Measurements from ENCODE around the gene ADCK1.
A peak's percentile ranks its signal among the peaks of the same experiment; 100 is the strongest.

The ADCK1 gene

DNA sequence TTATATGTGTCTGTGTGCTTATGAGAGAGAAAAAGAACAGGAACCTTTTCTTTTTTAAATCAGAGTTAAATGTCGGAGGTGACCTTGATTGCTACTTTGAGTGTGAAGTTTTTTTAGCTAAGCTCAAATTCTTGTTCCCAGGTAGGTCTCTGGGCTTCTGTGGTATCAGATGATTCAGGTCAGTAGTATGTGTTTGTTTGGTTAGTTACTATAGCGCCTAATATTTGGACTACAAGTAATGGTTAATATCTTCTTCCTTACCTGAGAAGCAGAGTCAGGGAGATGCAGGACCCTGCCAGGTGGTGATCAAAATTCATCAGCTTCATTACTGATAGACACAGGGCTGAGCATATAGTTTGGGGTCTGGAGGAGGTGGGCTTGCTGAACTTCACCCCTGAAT is 30.8 kb downstream of the ADCK1 start (continued):
- TF ChIP-seq, protein P1, sequence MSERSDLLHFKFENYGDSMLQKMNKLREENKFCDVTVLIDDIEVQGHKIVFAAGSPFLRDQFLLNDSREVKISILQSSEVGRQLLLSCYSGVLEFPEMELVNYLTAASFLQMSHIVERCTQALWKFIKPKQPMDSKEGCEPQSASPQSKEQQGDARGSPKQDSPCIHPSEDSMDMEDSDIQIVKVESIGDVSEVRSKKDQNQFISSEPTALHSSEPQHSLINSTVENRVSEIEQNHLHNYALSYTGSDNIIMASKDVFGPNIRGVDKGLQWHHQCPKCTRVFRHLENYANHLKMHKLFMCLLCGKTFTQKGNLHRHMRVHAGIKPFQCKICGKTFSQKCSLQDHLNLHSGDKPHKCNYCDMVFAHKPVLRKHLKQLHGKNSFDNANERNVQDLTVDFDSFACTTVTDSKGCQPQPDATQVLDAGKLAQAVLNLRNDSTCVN (tag by site-specific recombination; optimal IDR thresholded peaks at IDR 0.05) = no peak
- TF ChIP-seq EGR2 (tag by site-specific recombination; IDR thresholded peaks at IDR 0.05; ENCODE audit: low read depth) (no peak), TCF7L2 (IDR thresholded peaks at IDR 0.05; ENCODE audit: borderline replicate concordance, low read depth, low read length) (no peak), BCL11B (tag by site-specific recombination; IDR thresholded peaks at IDR 0.05; ENCODE audit: low read depth) (no peak), ZBTB48 (tag by site-specific recombination; IDR thresholded peaks at IDR 0.05) (no peak), SETDB1 (IDR thresholded peaks at IDR 0.05; ENCODE audit: insufficient read length, low read length) (no peak), HOXC10 (CRISPR knock-in tag; IDR thresholded peaks at IDR 0.05) (no peak), ZNF670 (tag by site-specific recombination; IDR thresholded peaks at IDR 0.05; ENCODE audit: low read depth) (no peak), ZNF37A (tag by site-specific recombination; IDR thresholded peaks at IDR 0.05) (no peak), KLF8 (tag by site-specific recombination; IDR thresholded peaks at IDR 0.05) (no peak)
- TF ChIP-seq, protein P2, sequence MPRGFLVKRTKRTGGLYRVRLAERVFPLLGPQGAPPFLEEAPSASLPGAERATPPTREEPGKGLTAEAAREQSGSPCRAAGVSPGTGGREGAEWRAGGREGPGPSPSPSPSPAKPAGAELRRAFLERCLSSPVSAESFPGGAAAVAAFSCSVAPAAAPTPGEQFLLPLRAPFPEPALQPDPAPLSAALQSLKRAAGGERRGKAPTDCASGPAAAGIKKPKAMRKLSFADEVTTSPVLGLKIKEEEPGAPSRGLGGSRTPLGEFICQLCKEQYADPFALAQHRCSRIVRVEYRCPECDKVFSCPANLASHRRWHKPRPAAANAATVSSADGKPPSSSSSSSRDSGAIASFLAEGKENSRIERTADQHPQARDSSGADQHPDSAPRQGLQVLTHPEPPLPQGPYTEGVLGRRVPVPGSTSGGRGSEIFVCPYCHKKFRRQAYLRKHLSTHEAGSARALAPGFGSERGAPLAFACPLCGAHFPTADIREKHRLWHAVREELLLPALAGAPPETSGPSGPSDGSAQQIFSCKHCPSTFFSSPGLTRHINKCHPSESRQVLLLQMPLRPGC (tag by site-specific recombination; IDR thresholded peaks at IDR 0.05) = no peak

DNA sequence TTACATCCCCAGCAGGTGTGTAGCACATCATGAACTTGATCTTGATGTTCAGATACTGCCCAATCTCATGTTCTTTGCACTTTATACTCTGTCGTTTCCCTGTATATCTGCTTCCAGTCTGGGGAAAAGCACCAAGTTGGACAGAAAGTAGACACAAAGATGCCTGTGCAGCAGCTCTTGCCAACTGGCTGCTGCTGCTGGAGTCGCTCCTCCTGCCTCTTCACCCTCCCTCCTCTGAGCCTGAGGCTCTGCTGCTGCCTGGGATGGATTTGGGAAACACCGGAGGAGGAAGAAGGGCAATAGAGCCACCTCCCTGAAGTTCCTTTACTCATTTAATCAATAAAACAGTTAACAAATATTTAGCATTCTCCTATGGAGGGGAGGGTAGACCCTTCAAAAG is 32.4 kb downstream of the ADCK1 start:
- POLR2A ChIA-PET = no interaction called here
- H3K9me3 ChIP-seq (ENCODE audit: control insufficient read depth, insufficient read depth, low read depth, low read length) = no peaks in the 10 kb centered on the region
- H3K4me1 ChIP-seq (ENCODE audit: control insufficient read depth, insufficient read depth, low read length) = no peaks in the 10 kb centered on the region
- H3K36me3 ChIP-seq (ENCODE audit: control insufficient read depth in 2 of 2, insufficient read depth in 1 of 2, low read length in 2 of 2) = peaks cover 3 to 4% of the 10 kb centered on the region in 2 experiments; a peak in 2 of 3 replicates
- peak; percentile 46 for TF ChIP-seq ZNF341 (tag by site-specific recombination; IDR thresholded peaks at IDR 0.05; ENCODE audit: low read depth)
- no peak for TF ChIP-seq SP2 (tag by site-specific recombination; IDR thresholded peaks at IDR 0.05)
- no peak overlapping the region for H3K4me3 ChIP-seq (ENCODE audit: low read depth, low read length)
- CTCF ChIA-PET = no interaction called here
- no peak overlapping the region for H3K27ac ChIP-seq (ENCODE audit: extremely low read depth, low read depth, low read length)

DNA sequence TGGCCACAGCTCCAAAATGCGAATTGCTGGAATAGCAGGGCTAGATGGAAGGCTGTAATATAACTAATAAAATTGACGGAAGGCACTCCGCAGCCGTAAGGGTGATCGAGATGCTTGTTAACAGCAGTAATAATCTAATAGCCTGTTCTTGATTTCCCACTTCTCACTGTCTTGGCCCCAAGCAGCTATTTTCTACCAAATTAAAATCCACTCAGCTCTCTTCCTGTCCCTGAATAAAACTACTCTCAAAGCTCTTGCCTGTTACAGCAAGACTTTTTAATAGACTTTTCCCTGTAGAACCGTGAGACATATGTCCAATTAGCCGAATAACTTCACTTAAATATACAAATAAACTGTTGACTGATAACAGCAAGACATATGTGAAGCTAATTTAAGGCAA is 38.0 kb downstream of the ADCK1 start:
- no peak overlapping the region for H3K4me3 ChIP-seq (ENCODE audit: low read depth, low read length)
- CTCF ChIA-PET = no interaction called here
- H3K9me3 ChIP-seq (ENCODE audit: control insufficient read depth, insufficient read depth, low read depth, low read length) = no peaks in the 10 kb centered on the region
- H3K36me3 ChIP-seq (ENCODE audit: control insufficient read depth in 2 of 2, insufficient read depth in 1 of 2, low read length in 2 of 2) = no peaks in the 10 kb centered on the region
- no peak overlapping the region for H3K27ac ChIP-seq (ENCODE audit: extremely low read depth, low read depth, low read length)
- H3K4me1 ChIP-seq (ENCODE audit: control insufficient read depth, insufficient read depth, low read length) = no peaks in the 10 kb centered on the region
- TF ChIP-seq ZNF341 (tag by site-specific recombination; IDR thresholded peaks at IDR 0.05; ENCODE audit: low read depth) (no peak), KLF1 (tag by site-specific recombination; IDR thresholded peaks at IDR 0.05) (no peak)
- TF ChIP-seq, protein P3, sequence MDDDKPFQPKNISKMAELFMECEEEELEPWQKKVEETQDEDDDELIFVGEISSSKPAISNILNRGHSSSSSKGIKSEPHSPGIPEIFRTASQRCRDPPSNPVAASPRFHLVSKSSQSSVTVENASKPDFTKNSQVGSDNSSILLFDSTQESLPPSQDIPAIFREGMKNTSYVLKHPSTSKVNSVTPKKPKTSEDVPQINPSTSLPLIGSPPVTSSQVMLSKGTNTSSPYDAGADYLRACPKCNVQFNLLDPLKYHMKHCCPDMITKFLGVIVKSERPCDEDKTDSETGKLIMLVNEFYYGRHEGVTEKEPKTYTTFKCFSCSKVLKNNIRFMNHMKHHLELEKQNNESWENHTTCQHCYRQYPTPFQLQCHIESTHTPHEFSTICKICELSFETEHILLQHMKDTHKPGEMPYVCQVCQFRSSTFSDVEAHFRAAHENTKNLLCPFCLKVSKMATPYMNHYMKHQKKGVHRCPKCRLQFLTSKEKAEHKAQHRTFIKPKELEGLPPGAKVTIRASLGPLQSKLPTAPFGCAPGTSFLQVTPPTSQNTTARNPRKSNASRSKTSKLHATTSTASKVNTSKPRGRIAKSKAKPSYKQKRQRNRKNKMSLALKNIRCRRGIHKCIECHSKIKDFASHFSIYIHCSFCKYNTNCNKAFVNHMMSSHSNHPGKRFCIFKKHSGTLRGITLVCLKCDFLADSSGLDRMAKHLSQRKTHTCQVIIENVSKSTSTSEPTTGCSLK (tag by site-specific recombination; IDR thresholded peaks at IDR 0.05) = no peak
- POLR2A ChIA-PET = interaction anchor here (0.6 kb wide), 1 partner anchor 195 kb away, joined by 5 read pairs; no protein-coding TSS in a partner anchor

DNA sequence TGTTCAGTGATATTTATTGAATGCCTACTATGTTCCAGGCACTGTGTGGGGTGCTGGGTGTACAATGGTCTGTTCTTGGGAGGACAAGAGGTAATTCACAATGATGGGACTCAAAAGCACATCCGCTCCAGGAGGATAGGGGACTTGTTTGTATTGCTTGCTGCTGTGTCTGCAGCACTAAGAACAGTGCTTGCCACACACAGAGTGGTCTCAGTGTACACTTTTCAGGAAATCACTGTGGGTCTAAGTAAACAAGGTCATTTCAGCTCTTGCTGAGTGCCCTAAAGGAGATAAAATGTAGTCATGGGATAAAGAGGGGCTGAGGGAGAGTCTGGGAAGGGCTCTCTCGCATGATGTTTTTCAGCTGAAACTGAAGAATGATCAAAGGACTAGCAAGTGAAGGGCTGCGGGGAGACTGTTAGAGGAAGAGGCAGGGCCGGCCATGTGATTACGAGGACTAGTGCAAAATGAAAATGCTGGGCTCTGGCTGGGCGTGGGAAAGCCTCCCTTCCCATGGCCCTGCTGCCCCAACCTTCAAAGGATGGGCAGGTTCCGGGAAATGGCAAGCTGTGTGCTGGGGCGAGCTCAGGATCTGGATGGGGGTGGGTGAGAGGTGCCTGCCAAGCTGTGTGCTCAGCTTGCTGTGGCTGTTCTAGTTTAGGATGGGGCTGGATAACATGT is 39.1 kb downstream of the ADCK1 start:
- TF ChIP-seq ZNF747 (tag by site-specific recombination; IDR thresholded peaks at IDR 0.05) = no peak
- TF ChIP-seq GLIS1 (tag by site-specific recombination; IDR thresholded peaks at IDR 0.05) = 0 out of 2 replicates have a peak, but pooled peaks have one; percentile 36
- Histone ChIP-seq H3K4me3 (ENCODE audit: low read depth, low read length) (no peak overlapping the region), H3K27ac (ENCODE audit: extremely low read depth, low read depth, low read length) (no peak overlapping the region), H3K9me3 (ENCODE audit: control insufficient read depth, insufficient read depth, low read depth, low read length) (no peaks in the 10 kb centered on the region), H3K4me1 (ENCODE audit: control insufficient read depth, insufficient read depth, low read length) (no peaks in the 10 kb centered on the region), H3K36me3 (ENCODE audit: control insufficient read depth in 2 of 2, insufficient read depth in 1 of 2, low read length in 2 of 2) (no peaks in the 10 kb centered on the region)
- POLR2A ChIA-PET = no interaction called here
- CTCF ChIA-PET = no interaction called here

Data from HEK293 (cell line).